GM18870 (cell line): Measurements from ENCODE around the gene KRT37.

Experiments
- ATAC-seq: cut with Tn5 transposase; IDR thresholded peaks from one replicate; pipeline ENCODE4 v1.9.1; 2021; ENCODE audit warnings: moderate library complexity; ENCODE audit not compliant: unreplicated experiment

KRT37 gene

GRCh38 chr17:41424111-41424635 is at the start of gene KRT37:
TSS of gene KRT37 (minus strand) at chr17:41424585. CDS start at chr17:41424523, 62 bp downstream.
- no peak for ATAC-seq

GRCh38 chr17:41468346-41468745 is 44.0 kb upstream of the KRT37 start:
- no peak for ATAC-seq

GRCh38 chr17:41467561-41467960 is 43.2 kb upstream of the KRT37 start:
- ATAC-seq: no peak

- ATAC-seq: no peak
Observed at GRCh38 chr17:41466988-41467387, 42.6 kb upstream of the KRT37 start, which contains the start of gene KRT32. TSS of gene KRT32 (minus strand) at chr17:41467386. CDS start at chr17:41467325, 61 bp downstream.

GRCh38 chr17:41464682-41465081 is 40.3 kb upstream of the KRT37 start:
- no peak for ATAC-seq

GRCh38 chr17:41464173-41464572 is 39.8 kb upstream of the KRT37 start:
- ATAC-seq: no peak

GRCh38 chr17:41463746-41464145 is 39.4 kb upstream of the KRT37 start:
- no peak for ATAC-seq

GRCh38 chr17:41462705-41463104 is 38.3 kb upstream of the KRT37 start:
- no peak for ATAC-seq

GRCh38 chr17:41457676-41458075 is 33.3 kb upstream of the KRT37 start:
- no peak for ATAC-seq

- ATAC-seq: no peak
Observed at GRCh38 chr17:41456204-41456603, 31.8 kb upstream of the KRT37 start.

GRCh38 chr17:41455236-41455635 is 30.9 kb upstream of the KRT37 start:
- no peak for ATAC-seq

- no peak for ATAC-seq
Observed at GRCh38 chr17:41453066-41453465, 28.7 kb upstream of the KRT37 start.

GRCh38 chr17:41452281-41452680 is 27.9 kb upstream of the KRT37 start:
- ATAC-seq: no peak

- ATAC-seq: no peak
Observed at GRCh38 chr17:41451154-41451728, 26.9 kb upstream of the KRT37 start.

- no peak for ATAC-seq
Observed at GRCh38 chr17:41449008-41449407, 24.6 kb upstream of the KRT37 start.

- no peak for ATAC-seq
Observed at GRCh38 chr17:41448506-41448905, 24.1 kb upstream of the KRT37 start.

- no peak for ATAC-seq
Observed at GRCh38 chr17:41446806-41447205, 22.4 kb upstream of the KRT37 start.

GRCh38 chr17:41444640-41445039 is 20.3 kb upstream of the KRT37 start:
- no peak for ATAC-seq

GRCh38 chr17:41444186-41444585 is 19.8 kb upstream of the KRT37 start:
- no peak for ATAC-seq

GRCh38 chr17:41442739-41443138 is 18.4 kb upstream of the KRT37 start:
- no peak for ATAC-seq

- ATAC-seq: no peak
Observed at GRCh38 chr17:41440531-41441033, 16.2 kb upstream of the KRT37 start, which contains the start of gene KRT38. TSS of gene KRT38 (minus strand) at chr17:41440983. CDS start at chr17:41440921, 62 bp downstream.

GRCh38 chr17:41439375-41439774 is 15.0 kb upstream of the KRT37 start:
- no peak for ATAC-seq

- ATAC-seq: no peak
Observed at GRCh38 chr17:41437769-41438168, 13.4 kb upstream of the KRT37 start.
